Measurements from ENCODE around the gene ASXL2.

DNA sequence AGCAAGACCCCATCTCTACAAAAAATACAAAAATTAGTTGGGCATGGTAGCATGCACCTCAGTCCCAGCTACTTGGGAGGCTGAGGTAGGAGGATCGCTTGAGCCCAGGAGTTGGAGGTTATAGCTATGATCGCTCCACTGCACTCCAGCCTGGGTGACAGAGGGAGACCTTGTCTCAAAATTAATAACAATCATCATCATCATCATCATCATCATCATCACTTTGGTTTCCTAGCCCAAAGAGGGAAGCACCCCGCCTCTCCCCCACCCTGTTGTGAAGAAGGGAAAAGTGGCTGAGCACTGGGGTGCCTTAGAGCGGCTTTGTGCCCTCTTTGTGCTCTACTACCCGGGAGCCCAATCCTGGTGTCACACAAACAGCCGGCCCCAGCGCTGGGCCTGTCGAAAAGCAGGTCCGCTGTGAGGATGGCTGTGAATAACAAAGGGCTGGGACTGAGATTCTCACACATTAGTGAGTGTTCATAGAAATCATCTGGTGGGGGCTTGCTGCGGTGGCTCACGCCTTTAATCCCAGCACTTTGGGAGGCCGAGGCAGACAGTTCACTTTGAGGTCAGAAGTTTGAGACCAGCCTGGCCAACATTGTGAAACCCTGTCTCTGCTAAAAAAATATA lies 42.6 kb upstream of the ASXL2 start:
- TF ChIP-seq YY1 (IDR thresholded peaks at IDR 0.05; ENCODE audit: insufficient read depth, insufficient read length) (no peak), ZNF274 (IDR thresholded peaks at IDR 0.05; ENCODE audit: low read depth, low read length) (no peak)

All from NT2/D1 (cell line).